NCI-H1436 (cell line): Measurements from ENCODE around the gene ZNF280D.

Experiments
- DNase-seq: peaks from one replicate; lab custom pipeline; 2025; lab: John Stamatoyannopoulos, UW

Gene ZNF280D

GRCh38 chr15:56744701-56745683, 11.7 kb upstream of the ZNF280D start:
- DNase-seq, result no peak

- DNase-seq, result no peak
These were observed 8.2 kb upstream of the ZNF280D start for GRCh38 chr15:56741541-56741940.

- DNase-seq, result no peak
These were observed 6.8 kb upstream of the ZNF280D start for GRCh38 chr15:56739964-56740640.

GRCh38 chr15:56739474-56739873, 6.2 kb upstream of the ZNF280D start:
- no peak for DNase-seq

GRCh38 chr15:56737791-56738190, 4.5 kb upstream of the ZNF280D start:
- no peak for DNase-seq

GRCh38 chr15:56736881-56737707, 3.8 kb upstream of the ZNF280D start:
- no peak for DNase-seq

GRCh38 chr15:56736308-56736707, 3.0 kb upstream of the ZNF280D start:
- DNase-seq, result no peak

- DNase-seq, result no peak
These were observed 2.3 kb upstream of the ZNF280D start for GRCh38 chr15:56735589-56735988.

GRCh38 chr15:56734013-56734635, 815 bp upstream of the ZNF280D start:
- no peak for DNase-seq

- no peak for DNase-seq
These were observed 498 bp downstream of the ZNF280D start for GRCh38 chr15:56732886-56733135.

GRCh38 chr15:56732135-56732885, 999 bp downstream of the ZNF280D start:
- DNase-seq, result no peak

- DNase-seq, result no peak
These were observed 1.8 kb downstream of the ZNF280D start for GRCh38 chr15:56731548-56731947.

GRCh38 chr15:56729561-56729960, 3.7 kb downstream of the ZNF280D start:
- DNase-seq, result no peak

- no peak for DNase-seq
These were observed 7.9 kb downstream of the ZNF280D start for GRCh38 chr15:56725386-56725785.

- DNase-seq, result no peak
These were observed 9.1 kb downstream of the ZNF280D start for GRCh38 chr15:56724232-56724631.

GRCh38 chr15:56723787-56724186, 9.5 kb downstream of the ZNF280D start:
- no peak for DNase-seq

- no peak for DNase-seq
These were observed 13.3 kb downstream of the ZNF280D start for GRCh38 chr15:56719774-56720555.

- no peak for DNase-seq
These were observed 14.2 kb downstream of the ZNF280D start for GRCh38 chr15:56719021-56719612.

- DNase-seq, result no peak
These were observed 14.7 kb downstream of the ZNF280D start for GRCh38 chr15:56718560-56718959.

GRCh38 chr15:56716334-56716733, 17.0 kb downstream of the ZNF280D start:
- no peak for DNase-seq
